GM21723 (cell line): ENCODE results near the gene CPNE4.
"Not testable (repeated sequence)": the region's sequence is repeated elsewhere in the genome, so short reads cannot be mapped to it uniquely, and the experiment has no call there.

Experiments used
- ATAC-seq: cut with Tn5 transposase; IDR thresholded peaks from one replicate; pipeline ENCODE4 v1.9.1; 2021; ENCODE audit warnings: mild to moderate bottlenecking, moderate library complexity; ENCODE audit not compliant: unreplicated experiment

Gene CPNE4

DNA sequence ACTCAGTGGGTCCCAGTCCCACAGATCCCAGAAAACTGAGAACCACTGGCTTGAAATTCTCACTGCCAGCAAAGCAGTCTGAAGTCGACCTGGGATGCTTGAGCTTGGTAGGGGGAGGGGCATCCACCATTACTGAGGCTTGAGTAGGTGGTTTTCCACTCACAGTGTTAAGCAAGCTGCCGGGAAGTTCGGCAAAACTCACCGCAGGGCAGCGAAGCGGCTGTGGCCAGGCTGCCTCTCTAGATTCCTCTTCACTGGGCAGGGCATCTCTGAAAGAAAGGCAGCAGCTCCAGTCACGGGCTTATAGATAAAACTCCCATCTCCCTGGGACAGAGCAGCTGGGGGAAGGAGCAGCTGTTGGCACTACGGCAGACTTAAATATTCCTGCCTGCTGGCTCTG lies 71.4 kb downstream of the CPNE4 start:
- not testable (repeated sequence) for ATAC-seq

- no peak for ATAC-seq
These were observed 71.8 kb downstream of the CPNE4 start for GRCh38 chr3:131962982-131963381.

GRCh38 chr3:131960324-131960723 lies 74.5 kb downstream of the CPNE4 start:
- ATAC-seq = no peak

DNA sequence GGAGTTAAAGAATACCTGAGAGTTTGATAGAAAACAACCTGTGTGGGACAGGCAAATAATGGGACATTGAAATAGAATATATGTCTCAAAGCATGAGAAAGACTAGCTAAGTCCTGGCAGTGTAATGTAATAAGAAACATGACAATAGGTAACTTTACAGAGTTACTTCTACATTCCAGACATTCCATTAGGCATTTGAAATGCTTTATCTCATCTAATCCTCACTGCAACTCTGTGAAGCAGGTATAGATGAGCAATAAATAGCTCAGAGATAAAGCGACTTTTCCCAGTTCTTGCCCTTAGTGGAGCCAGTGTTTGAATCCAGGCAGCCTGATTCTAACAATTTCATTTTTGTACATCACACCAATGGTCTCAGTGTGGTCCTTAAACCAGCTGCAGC lies 76.8 kb downstream of the CPNE4 start:
- no peak for ATAC-seq

DNA sequence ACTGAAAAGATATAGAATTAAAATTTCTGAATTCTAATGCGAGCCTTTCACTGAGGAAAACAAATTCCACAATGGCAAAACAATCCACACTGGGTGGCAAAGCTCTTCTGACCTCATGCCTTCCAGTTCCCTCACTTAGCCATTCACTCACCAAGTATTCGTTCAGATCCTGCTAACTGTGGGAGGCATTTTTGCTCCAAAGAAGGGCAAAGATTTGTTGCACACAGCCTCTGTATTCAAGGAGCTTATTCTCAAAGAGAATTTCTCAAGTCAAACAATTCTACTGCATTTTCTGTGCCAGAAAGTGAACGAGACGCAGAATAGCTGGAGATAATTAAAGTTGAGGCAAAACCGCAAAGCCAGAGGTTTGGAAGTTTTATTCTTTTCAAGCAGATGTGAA lies 77.3 kb downstream of the CPNE4 start:
- no peak for ATAC-seq

GRCh38 chr3:131948806-131949205 lies 86.0 kb downstream of the CPNE4 start:
- ATAC-seq = no peak

GRCh38 chr3:131944676-131945075 lies 90.1 kb downstream of the CPNE4 start:
- ATAC-seq = no peak

DNA sequence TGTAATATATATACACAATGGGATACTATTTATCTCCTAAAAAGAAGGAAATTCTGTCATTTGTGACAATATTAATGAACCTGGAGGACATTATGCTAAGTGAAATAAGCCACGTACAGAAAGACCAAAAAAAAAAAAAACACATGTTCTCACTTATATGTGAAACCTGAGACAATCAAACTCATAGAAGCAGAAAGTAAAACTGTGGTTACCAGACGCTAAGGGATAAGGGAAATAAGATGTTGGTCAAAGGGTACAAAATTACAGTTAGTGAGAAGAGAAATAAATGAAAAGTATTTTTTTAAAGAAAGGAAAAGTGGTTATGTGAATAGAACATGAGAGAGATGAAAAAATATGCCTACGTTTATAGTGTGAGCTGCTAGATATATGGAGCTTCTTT lies 101.1 kb downstream of the CPNE4 start:
- no peak for ATAC-seq

DNA sequence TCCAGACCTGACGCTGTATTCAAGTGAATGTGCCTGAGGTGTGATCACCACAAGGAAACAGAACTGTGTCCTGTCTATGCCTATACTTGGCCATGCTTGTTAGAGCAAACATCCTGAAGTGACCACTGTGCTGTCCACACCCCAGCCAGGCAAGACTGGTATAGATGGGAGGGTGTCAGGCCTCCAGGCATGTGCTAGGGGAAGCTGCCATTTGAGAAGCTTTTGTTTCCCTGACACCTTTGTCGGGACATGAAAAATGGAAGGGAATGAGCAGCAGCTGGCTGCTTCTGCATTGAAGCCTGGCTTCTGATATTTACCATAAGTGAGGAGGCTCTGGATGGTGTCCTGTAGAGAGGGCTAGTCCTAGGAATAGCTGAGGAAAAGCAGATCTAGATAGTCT lies 106.2 kb downstream of the CPNE4 start:
- no peak for ATAC-seq

DNA sequence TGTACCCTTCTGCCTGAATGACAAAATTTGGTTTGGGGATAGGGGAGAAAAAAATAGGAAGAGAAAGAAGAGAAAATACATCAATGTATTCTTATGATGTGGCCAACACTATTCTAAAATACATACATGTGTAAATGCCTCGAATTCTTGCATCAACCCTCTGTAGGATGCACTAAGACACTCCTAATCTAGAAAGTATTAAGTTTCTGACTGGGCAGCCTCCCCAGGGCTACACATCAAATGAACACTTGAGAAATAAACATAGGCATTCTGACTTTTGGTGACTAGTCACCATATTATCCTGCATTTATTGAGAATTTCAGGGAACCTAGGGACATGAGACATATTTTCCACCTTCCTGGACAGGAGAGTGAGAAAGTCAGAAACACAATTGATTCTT lies 109.2 kb downstream of the CPNE4 start:
- no peak for ATAC-seq

DNA sequence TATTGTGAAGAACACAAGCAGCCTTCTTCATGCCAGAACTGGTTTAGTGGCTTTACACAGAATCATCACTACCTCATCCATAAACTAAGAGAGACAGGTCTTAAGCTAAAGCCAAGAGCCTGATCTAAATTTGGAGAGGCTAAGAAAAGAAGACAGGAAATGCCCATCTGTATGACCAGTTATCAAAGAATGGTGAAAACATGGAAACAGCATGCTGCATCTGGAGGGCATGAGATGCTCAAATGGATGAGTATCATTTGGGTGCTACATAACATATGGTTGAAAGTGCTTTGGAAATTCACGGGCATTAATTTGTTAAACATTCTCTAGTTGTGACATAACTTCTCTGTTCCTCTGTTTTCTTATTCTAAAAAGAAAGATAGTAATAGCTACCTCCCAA lies 112.5 kb downstream of the CPNE4 start:
- no peak for ATAC-seq

DNA sequence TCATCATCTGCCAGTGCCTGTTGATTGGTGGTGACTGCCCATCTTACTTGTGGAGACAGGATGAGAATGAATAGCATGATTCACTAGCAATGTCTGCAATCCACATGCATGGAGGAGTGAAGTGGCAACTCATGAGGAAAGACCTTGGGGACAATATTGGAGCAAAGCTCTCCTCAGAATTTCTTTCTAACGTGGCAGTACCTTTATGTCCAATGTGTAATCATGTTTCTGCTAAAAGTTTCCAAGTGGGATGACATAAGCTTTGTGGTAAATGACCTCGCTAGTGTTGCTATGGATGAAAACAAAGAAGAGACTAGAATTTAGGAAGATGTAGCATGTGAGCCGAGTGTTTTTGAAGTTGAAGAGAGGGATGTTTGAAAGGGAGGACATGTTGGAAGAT lies 117.8 kb downstream of the CPNE4 start:
- ATAC-seq = no peak

DNA sequence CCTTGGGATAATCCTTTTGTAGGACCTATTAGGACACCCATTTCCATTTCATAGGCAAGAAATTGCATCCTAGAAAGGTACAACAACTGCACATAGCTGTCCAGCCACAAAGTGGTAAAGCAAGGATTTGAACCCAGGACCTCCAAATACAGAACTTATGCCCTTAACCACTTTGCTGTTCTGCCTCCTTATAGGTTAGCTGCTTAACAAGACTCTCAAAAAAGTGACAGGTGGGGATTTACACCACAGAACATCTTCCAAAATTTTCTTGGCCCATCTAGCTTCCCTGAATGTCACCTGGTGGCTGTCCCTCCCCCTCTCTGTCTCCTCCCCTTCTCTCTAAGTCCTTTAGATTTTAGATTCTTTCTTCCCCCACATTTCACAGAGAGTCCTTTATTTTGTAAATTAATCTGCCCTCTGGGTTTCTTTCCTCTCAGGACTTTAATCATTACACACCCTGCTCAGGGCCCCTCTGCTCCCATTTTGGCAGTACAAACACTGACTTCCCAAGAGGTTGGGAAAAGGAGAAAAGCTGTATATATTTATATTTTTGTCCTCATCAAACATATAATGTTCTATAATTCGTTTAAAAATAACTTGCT lies 120.6 kb downstream of the CPNE4 start:
- no peak for ATAC-seq

GRCh38 chr3:131912255-131912654 lies 122.6 kb downstream of the CPNE4 start:
- no peak for ATAC-seq

DNA sequence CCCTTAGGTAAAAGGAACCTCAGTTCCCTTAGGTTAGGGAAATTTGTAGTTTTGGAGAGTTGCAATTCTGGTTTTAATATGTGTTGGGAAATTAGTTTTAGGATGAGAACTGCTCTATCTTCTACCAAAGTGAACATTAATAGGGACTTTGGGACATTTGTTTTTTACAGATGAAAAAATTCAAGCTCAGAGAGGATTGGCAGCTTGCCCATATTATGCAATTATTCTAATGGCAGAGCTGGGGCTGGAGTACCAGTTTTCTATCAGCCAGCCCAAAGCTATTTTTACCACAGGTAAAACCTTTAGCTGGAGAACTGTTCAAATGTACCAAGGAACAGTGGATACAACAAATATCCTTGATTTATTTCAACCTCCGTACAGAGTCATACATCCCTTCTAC lies 127.0 kb downstream of the CPNE4 start:
- ATAC-seq = no peak

- no peak for ATAC-seq
These were observed 130.8 kb downstream of the CPNE4 start for GRCh38 chr3:131903988-131904415.

- no peak for ATAC-seq
These were observed 133.1 kb downstream of the CPNE4 start for GRCh38 chr3:131901686-131902085.

DNA sequence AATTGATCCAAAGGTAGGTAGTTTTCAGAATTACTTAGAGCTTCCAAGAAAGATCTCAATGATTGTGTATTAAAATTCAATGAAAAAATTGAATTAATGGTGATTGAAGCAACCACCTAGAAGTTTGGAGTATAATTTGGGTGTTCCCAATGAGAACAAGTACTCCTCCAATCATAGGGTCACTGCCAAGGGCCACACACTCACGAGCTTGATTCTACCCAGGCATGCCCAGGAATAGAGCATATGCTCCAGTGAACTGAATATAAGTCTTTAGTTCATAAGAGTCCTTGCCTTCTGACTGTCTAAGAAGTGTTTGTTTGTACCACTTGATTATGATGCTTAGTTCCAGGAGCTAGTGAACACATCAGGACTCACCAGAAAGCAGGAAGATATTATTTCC lies 133.9 kb downstream of the CPNE4 start:
- no peak for ATAC-seq

DNA sequence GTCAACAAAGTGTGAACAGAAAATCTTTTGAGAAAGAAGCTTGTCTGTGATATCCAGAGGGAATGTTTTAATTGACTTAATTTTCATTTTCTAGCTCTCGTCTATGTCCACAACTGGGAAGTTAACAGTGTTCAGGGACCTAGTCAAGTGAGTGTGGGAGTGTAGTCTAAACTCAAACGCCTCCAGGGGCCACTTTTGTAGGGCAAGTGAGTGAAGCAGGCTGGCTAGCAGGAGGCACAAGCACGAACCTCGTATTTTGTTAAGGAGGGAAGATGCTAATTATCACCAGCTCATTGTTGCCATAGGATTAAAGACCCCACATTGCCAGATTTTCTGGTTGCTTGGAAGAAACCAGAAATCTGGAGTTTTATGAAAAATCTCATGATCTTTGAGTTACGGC lies 135.8 kb downstream of the CPNE4 start:
- ATAC-seq = no peak

DNA sequence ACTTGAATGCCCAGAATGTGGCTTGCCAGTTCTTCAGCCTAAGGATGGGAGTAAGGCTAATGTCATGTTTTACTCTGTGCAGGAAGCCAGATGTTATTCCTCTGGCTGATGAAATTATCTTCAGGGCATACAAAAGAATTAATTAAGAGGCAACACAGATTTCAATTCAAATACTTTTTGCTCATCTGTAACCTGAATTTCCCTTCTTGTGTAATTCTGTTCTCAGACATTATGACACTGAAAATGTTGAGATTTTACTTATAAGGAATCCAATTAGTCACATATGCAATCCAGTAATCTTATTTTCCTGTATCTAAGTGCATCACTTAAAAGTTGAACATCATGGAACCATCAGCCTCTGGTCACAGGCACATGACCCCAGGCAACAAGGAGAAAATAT lies 136.5 kb downstream of the CPNE4 start:
- ATAC-seq = no peak

GRCh38 chr3:131896285-131896684 lies 138.5 kb downstream of the CPNE4 start:
- no peak for ATAC-seq

- no peak for ATAC-seq
These were observed 139.0 kb downstream of the CPNE4 start for GRCh38 chr3:131895766-131896165.

- no peak for ATAC-seq
These were observed 142.5 kb downstream of the CPNE4 start for GRCh38 chr3:131892331-131892730.
